Hepatocyte (in vitro differentiated cells): Measurements from ENCODE around the gene ERC2. TPM values are rescaled to one million over a fixed set of nuclear protein-coding genes. Genes with fewer than 3 reads are reported as not detected.
A peak's percentile ranks its signal among the peaks of the same experiment; 100 is the strongest.

Experiments used
- DNase-seq: peaks from one replicate; pipeline ENCODE4 v3.0.0-alpha.2; 2016; ENCODE audit warnings: low spot score
- H2AFZ ChIP-seq: fragments of 200-600 bp; sonication (generic); 2 replicates; pipeline ENCODE4 v1.6.0; 2016; ENCODE audit warnings: antibody characterized with exemption, mild to moderate bottlenecking
- H3K27ac ChIP-seq: fragments of 200-600 bp; sonication (generic); 2 replicates; pipeline ENCODE4 v1.5.1; 2016; ENCODE audit warnings: mild to moderate bottlenecking
- H3K27me3 ChIP-seq: fragments of 200-600 bp; sonication (generic); 2 replicates; pipeline ENCODE4 v1.6.1; 2016
- H3K36me3 ChIP-seq: fragments of 200-600 bp; sonication (generic); replicated peaks from 2 replicates; pipeline ENCODE4 v1.5.1; 2016; ENCODE audit warnings: low read depth; ENCODE audit not compliant: insufficient read depth
- H3K4me1 ChIP-seq: fragments of 200-600 bp; sonication (generic); 2 replicates; pipeline ENCODE4 v1.5.1; 2016; ENCODE audit warnings: mild to moderate bottlenecking, moderate library complexity; ENCODE audit not compliant: insufficient read depth
- H3K4me2 ChIP-seq: fragments of 200-600 bp; sonication (generic); 2 replicates; pipeline ENCODE4 v1.6.0; 2016
- H3K4me3 ChIP-seq: fragments of 200-600 bp; sonication (generic); 2 replicates; pipeline ENCODE4 v1.5.1; 2016; ENCODE audit warnings: mild to moderate bottlenecking
- H3K79me2 ChIP-seq: fragments of 200-600 bp; sonication (generic); 2 replicates; pipeline ENCODE4 v1.6.0; 2017; ENCODE audit warnings: mild to moderate bottlenecking
- H3K9me2 ChIP-seq: fragments of 200-600 bp; sonication (generic); replicated peaks from 2 replicates; pipeline ENCODE4 v1.6.0; 2017; ENCODE audit warnings: mild to moderate bottlenecking; ENCODE audit not compliant: insufficient read depth
- H3K9me3 ChIP-seq: fragments of 200-600 bp; sonication (generic); 2 replicates; pipeline ENCODE4 v1.5.1; 2016; ENCODE audit warnings: low read depth, mild to moderate bottlenecking
- H4K20me1 ChIP-seq: fragments of 200-600 bp; sonication (generic); 2 replicates; pipeline ENCODE4 v1.6.0; 2016; ENCODE audit warnings: mild to moderate bottlenecking; ENCODE audit not compliant: insufficient read depth, poor library complexity, severe bottlenecking
- EZH2 ChIP-seq: fragments of 200-600 bp; sonication (generic); IDR thresholded peaks from 2 replicates; pipeline ENCODE4 v1.6.1; 2016; ENCODE audit warnings: antibody characterized with exemption, mild to moderate bottlenecking, borderline replicate concordance
- EZH2phosphoT487 ChIP-seq: fragments of 200-600 bp; sonication (generic); IDR thresholded peaks from one replicate; pipeline ENCODE4 v1.6.1; 2018; ENCODE audit warnings: antibody characterized with exemption, mild to moderate bottlenecking, low read depth, moderate library complexity; ENCODE audit not compliant: unreplicated experiment, severe bottlenecking
- WGBS: methylation state at CpG from one replicate; pipeline ENCODE4 v1.1.6; 2016; ENCODE audit warnings: low lambda C conversion rate; ENCODE audit errors: missing lambda C conversion rate; 5-methylcytosine and 5-hydroxymethylcytosine counted together
- polyA plus RNA-seq: library from polyadenylated mRNA; unstranded; fragments of >200 nt; fragmentation: Nextera tagmentation; extraction: Ambion mirVana; gene quantifications from 2 replicates; pipeline ENCODE4 v1.2.1, GENCODE V29; 2016
- total RNA-seq: library from RNA; depleted of rRNA; stranded (reverse); fragments of >200 nt; gene quantifications from 2 replicates; pipeline ENCODE4 v1.2.3, GENCODE V29; 2014
- TF ChIP-seq, protein P1 (sequence below): fragments of 200-600 bp; sonication (generic); IDR thresholded peaks from 2 replicates; pipeline ENCODE4 v1.5.1; 2016; ENCODE audit warnings: antibody characterized with exemption, mild to moderate bottlenecking; ENCODE audit not compliant: poor library complexity

ERC2 gene
- total and polyA plus RNA-seq, 2 experiments from 2014 or later, result 1.2 to 5.3 TPM

GRCh38 chr3:56193519-56193918 lies 274.7 kb downstream of the ERC2 start:
- Histone ChIP-seq H3K27ac (no peak overlapping the region), H3K79me2 (no peaks in the 10 kb centered on the region), H3K9me3 (no peaks in the 10 kb centered on the region), H3K36me3 (no peaks in the 10 kb centered on the region), H3K4me2 (no peak overlapping the region), H3K4me3 (no peak overlapping the region), H3K27me3 (no peaks in the 10 kb centered on the region), H4K20me1 (no peaks in the 10 kb centered on the region), H2AFZ (no peak overlapping the region), H3K9me2 (no peaks in the 10 kb centered on the region), H3K4me1 (no peaks in the 10 kb centered on the region)
- whole genome bisulfite sequencing, result 93% methylated on average over 3 of the region's 3 CpGs
- TF ChIP-seq EZH2 (no peak), EZH2phosphoT487 (no peak)
- TF ChIP-seq, protein P1, sequence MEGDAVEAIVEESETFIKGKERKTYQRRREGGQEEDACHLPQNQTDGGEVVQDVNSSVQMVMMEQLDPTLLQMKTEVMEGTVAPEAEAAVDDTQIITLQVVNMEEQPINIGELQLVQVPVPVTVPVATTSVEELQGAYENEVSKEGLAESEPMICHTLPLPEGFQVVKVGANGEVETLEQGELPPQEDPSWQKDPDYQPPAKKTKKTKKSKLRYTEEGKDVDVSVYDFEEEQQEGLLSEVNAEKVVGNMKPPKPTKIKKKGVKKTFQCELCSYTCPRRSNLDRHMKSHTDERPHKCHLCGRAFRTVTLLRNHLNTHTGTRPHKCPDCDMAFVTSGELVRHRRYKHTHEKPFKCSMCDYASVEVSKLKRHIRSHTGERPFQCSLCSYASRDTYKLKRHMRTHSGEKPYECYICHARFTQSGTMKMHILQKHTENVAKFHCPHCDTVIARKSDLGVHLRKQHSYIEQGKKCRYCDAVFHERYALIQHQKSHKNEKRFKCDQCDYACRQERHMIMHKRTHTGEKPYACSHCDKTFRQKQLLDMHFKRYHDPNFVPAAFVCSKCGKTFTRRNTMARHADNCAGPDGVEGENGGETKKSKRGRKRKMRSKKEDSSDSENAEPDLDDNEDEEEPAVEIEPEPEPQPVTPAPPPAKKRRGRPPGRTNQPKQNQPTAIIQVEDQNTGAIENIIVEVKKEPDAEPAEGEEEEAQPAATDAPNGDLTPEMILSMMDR, result no peak
- no peak for DNase-seq

GRCh38 chr3:56192001-56192400 lies 276.3 kb downstream of the ERC2 start:
- Histone ChIP-seq H3K9me3 (no peaks in the 10 kb centered on the region), H3K27me3 (no peaks in the 10 kb centered on the region), H2AFZ (no peak overlapping the region), H4K20me1 (no peaks in the 10 kb centered on the region), H3K36me3 (no peaks in the 10 kb centered on the region), H3K4me1 (no peaks in the 10 kb centered on the region), H3K9me2 (no peaks in the 10 kb centered on the region), H3K79me2 (no peaks in the 10 kb centered on the region), H3K4me3 (no peak overlapping the region), H3K4me2 (no peak overlapping the region), H3K27ac (no peak overlapping the region)
- TF ChIP-seq EZH2phosphoT487 (no peak), EZH2 (no peak)
- TF ChIP-seq, protein P1, result no peak
- DNase-seq, result no peak

DNA sequence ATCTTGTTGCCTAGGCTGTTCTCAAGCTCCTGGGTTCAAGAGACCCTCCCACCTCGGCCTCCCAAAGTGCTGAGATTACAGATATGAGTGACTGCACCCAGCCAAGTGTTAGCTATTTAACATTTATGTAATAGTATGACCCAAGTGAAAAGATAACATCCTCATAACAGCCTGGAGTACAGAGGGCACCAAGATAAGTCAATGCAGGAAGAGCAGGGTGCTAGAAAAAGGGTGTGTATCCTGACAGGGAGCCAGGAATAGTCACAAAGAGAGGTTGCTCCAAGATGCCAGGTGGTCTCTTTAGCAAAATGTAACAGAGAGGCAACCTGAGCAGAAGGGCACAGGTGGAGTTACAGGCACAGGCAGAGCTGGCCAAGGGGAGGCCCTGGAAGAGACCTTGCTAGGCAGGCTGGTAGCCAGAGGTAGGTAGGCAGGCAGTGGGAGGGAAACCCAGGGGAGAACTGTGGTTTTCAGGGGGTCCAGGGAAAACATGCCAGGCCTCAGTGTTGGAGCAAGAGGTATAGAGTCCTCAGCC lies 277.4 kb downstream of the ERC2 start:
- H3K79me2 ChIP-seq, result no peaks in the 10 kb centered on the region
- no peak overlapping the region for H3K4me3 ChIP-seq
- H3K27ac ChIP-seq, result no peak overlapping the region
- H3K4me1 ChIP-seq, result no peaks in the 10 kb centered on the region
- no peaks in the 10 kb centered on the region for H3K27me3 ChIP-seq
- H3K9me3 ChIP-seq, result no peaks in the 10 kb centered on the region
- no peaks in the 10 kb centered on the region for H3K9me2 ChIP-seq
- WGBS, result 88% methylated on average over 1 of the region's 1 CpG
- DNase-seq, result peak; percentile 11
- no peaks in the 10 kb centered on the region for H3K36me3 ChIP-seq
- no peaks in the 10 kb centered on the region for H4K20me1 ChIP-seq
- TF ChIP-seq EZH2 (no peak), EZH2phosphoT487 (no peak)
- TF ChIP-seq, protein P1, result no peak
- no peak overlapping the region for H2AFZ ChIP-seq
- H3K4me2 ChIP-seq, result no peak overlapping the region

- Histone ChIP-seq H3K27ac (no peak overlapping the region), H3K9me3 (no peaks in the 10 kb centered on the region), H3K9me2 (no peaks in the 10 kb centered on the region), H3K27me3 (no peaks in the 10 kb centered on the region), H3K79me2 (no peaks in the 10 kb centered on the region), H3K4me2 (no peak overlapping the region), H2AFZ (no peak overlapping the region), H3K4me1 (no peaks in the 10 kb centered on the region), H4K20me1 (no peaks in the 10 kb centered on the region), H3K4me3 (no peak overlapping the region), H3K36me3 (no peaks in the 10 kb centered on the region)
- no peak for DNase-seq
- TF ChIP-seq, protein P1, result no peak
- no peak for TF ChIP-seq EZH2phosphoT487
- TF ChIP-seq EZH2, result no peak
These were observed 278.1 kb downstream of the ERC2 start for GRCh38 chr3:56190130-56190529.
